ENCODE measurements around the gene LOXL1.

GRCh38 chr15:73942751-73943270 lies 16.5 kb downstream of the LOXL1 start:
- TF ChIP-seq CTCF (conservative IDR thresholded peaks at IDR 0.05; ENCODE audit: low read depth, low read length) (no peak), EZH2 (IDR thresholded peaks at IDR 0.05; ENCODE audit: low read length, unreplicated experiment) (no peak), EZH2phosphoT487 (IDR thresholded peaks at IDR 0.05; ENCODE audit: borderline replicate concordance, low read length) (no peak)

Data from PC-3 (cell line).